Glomerular visceral epithelial cell (primary cell): ENCODE measurements around the gene UBR1.
"Not testable (repeated sequence)": the region's sequence is repeated elsewhere in the genome, so short reads cannot be mapped to it uniquely, and the experiment has no call there.

ENCODE experiments used
- DNase-seq: peaks from one replicate; pipeline ENCODE4 v3.0.0-alpha.2; 2016; ENCODE audit errors: extremely low spot score

The UBR1 gene

DNA sequence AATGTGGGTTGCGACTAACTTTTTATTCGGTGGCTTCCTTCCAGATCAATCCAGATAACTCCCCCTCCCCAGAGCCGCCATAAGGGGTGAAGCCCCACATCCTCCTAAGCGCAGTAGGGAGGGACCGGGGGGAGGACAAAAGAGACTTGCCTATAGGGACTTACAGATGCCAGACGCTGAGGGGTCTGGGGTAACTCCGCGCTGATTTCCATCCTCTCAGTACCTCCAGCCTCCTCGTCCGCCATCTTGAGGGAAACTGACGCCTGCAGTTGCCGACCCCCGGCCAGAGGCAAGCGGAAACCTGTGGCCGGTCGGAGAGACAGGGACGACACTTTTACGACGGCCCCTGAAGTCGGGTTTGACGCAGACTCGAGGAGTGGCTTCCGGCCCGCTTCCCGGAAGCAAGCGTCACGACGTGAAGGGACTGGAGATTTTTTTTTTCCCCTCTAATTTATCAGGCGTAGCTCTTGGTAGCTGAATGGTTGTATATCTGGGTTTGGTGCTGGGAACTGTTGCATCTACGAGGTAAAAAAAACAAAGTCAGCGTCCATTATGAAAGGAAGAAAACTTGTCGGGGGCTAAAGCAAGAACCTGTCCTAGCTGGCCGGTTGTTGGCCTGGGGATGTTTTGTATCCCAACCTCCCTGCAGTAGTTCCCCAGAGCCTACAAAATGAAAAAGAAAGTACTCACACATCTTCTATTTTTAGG is at the start of gene UBR1:
TSS of gene UBR1 (minus strand) at position 261 of the 708 bp plus-strand sequence. CDS start at position 245, 16 bp downstream.
- peak; percentile 87 for DNase-seq

DNA sequence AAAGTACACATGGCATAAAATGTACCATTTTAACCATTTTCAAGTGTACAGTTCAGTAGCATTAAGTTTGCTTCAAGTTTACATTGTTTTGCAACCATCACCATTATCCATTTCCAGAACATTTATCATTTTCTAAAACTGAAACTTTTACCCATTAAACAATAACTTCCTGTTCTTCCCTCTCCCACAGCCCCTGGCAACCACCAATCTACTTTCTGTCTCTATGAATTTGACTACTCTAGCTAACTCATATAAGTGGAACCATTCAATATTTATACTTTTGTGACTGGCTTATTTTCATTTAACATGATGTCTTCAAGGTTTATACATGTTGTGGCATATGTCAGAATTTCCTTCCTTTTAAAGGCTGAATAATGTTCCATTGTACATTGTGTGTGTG is 47.4 kb upstream of the UBR1 start:
- no peak for DNase-seq

DNA sequence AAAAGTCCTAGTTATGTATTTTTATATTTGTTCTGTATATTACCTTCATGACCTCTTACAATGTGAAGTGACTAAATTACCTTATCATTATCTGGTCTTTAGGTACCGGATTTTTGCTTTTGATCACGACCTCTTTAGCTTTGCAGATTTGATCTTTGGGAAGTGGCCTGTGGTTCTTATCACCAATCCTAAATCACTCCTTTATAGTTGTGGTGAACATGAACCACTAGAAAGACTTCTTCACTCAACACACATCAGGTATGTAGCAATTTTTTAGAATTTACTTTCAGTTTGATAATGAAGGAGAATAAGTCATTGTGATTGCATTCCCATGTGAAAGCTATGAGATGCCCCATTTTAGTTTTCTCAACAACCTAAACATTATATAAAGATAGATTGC is 45.9 kb upstream of the UBR1 start:
- DNase-seq = no peak

DNA sequence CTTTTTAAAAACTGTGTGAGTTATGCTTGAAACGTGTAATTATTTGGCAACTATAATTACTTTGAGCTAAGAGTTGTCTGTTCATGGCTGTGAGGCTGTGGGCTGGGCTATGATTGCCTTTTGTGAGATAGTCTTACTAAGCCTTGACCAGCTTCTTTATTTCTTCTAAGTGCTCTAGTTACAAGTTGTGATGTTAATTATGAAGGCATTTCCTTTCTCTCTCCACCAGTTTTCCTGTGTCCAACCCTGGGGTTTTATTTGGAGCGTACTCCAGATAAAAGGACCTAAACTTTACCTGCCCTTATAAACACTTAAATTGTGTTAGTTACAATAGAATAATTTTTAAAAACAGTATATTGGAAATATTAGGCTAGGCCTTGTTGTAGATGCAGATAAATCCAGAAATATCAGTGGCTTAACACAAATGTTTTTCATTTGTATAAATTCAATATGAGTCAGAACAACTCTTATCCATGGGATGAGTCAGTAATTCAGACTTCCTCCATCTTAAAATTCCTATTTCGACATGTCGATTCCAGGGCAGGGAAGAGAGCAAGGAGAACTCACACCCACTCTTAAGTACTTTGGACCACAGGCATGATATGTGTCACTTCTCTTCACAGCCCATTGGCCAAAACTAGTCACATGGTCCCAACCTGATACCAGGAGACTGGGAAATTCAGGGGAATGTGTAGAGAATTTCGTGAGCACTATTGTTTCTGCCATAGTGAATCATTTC is 44.5 kb upstream of the UBR1 start:
- peak; percentile 59 for DNase-seq

DNA sequence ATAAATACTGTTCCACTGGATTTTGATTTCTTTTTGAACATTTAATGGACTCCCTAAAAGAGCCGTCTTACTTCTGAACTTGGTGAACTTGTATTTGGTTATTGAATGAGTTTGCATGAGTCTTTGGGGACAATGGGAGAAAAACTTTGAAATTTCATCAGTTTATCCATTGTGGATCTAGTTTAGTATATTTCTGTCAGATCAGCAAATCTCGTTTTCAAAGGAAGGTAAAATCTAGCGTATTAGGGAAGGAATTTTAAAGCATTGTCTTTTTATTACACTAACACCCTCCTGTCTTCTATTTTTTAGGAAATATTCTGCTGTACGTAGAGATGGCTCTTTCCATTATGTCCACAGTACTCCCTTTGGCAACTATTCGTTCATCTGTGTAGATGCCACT is 40.3 kb upstream of the UBR1 start:
- DNase-seq = no peak

DNA sequence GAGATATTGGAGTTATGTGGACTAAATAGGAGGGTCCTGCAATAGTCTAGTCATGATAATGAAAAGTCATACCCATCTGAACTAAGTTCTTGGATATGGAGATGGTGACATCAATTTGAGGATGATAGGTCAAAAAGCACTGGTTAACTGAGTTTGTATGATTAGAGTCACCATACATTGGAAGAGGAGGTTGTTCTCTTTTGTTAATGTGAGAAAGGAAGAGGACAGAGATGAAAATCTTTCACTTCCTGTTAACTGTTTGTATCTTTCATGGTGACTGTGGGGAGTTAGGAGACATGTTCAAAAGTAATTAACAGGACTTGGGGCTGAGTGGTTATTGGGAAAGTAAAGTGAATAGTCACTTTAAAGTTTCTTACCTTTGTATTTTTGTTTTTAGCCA is 38.7 kb upstream of the UBR1 start:
- no peak for DNase-seq

DNA sequence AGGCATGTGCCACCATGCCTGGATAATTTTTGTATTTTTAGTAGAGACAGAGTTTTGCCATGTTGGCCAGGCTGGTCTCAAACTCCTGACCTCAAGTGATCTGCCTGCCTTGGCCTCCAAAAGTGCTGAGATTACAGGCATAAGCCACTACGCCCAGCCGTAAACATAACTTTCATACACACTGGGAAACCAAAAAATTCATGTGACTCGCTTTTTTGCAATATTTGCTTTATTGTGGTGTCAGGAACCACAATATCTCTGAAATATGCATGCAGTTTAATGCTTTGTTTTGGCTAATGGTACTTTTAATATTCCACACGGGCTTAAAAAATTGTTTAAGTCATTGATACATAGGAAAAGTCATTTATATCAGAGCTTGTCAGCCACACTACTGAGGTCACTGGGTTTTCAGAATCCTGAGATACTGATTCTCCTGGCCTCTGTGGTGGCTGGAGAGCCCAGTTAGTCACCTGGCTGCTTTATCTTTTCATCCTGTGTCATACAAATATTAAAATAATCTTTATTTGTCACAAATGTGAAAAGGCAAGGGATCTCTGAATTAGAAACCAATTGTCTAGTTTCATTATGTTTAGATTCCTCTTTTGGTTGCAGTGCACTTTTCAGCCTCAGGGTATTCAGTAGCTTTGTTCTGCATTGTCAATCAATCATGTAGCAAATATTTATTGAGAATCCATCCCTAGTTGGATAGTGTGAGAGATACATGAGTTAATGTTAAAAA is 37.5 kb upstream of the UBR1 start:
- DNase-seq = no peak

DNA sequence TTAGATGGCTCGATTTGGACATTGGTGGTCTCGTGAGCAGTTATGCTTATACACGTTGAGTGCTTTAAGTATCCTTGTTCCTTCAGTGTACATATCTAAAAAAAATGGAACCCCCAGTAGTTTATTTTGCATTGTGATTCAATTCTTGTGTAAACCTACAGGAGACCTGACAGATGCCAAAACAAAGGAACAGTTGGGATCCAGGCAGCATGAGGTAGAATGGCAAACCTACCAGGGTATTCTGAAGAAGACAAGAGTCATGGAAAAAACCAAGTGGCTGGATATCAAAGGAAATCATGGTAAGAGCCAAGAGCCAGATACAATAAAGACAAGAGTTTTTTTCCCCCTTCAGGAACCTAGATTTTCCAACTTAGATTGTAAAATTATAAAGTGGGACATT is 29.5 kb upstream of the UBR1 start:
- DNase-seq = no peak

DNA sequence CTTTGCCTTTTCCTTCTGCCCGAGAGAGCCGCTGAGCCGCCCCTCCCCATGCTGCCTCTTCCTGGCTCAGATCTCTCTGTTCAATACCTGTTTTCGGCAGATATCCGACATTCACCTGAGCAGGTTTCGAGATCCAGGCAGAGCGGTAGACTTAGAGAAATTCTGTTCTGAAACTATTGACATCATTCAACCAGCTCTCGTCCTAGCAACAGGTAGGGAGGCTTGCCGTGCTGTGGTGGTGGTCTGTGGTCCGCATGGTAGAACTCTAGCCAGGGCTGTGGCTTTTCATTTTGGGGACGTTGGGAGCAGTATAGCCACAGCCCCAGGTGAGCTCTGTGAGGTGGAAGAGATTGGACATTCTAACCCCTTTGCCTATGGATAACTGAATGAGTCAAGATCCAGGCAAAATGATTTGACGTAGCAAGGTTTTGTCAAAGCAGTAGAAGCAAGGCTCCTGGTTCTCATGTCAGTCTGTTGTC is 28.4 kb upstream of the UBR1 start:
- DNase-seq = no peak

DNA sequence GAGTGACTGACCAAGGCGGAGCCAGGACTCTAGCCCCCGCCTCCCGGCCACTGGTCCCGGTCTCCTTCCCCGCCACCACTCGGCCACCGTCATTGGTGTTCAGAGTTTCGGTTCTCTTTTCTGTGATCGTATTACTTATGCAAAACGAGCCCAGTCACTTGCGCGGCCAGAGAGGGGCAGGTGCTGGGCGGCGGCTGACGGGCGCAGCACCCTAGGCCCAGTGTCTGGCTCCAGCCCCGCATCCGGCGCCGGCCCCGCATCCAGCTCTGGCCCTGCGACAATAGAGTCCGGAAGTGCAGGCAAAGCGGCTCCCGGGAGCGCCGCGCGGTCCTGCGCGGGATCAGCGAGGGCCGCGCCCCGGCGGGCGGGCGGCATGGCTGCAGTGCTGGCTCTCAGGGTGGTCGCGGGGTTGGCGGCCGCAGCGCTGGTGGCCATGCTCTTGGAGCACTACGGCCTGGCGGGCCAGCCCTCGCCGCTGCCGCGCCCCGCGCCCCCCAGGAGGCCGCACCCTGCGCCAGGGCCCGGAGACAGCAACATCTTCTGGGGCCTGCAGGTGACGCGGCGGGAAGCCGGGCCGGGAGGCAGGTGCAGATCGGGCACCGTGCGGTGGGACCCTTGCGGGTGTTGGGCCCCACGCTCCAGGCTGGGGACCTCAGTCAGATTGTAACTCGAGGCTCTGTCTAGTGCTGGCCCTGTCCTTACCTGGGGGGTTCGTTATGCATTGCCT is 27.8 kb upstream of the UBR1 start, which contains the start of gene TMEM62:
TSS of gene TMEM62 (plus strand) at position 157 of the 727 bp plus-strand sequence. CDS start at position 374, 217 bp downstream.
- DNase-seq = peak; percentile 71

DNA sequence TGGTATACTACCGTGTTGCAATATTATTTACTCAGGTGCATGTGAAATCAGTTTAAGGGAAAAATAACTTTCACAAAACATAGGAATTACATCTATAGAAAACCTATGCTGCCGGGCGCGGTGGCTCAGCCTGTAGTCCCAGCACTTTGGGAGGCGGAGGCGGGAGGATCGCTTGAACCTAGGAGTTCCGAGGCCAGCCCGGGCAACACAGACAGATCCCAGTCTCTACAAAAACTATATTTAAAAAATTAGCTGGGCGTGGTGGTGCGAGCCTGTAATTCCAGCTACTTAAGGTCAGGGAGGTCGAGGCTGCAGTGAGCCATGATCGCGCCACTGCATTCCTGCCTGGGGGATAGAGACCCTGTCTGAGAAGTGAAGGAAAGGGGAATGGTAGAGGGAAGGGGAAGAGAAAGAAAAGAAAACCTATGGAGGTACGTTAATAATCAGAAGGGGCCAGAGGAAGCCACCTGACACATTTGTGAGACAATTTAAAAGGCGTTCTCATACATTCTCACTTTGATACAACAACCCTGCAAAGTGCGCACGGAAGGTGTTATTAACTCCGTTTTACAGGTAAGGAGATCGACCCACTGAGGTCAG is 27.1 kb upstream of the UBR1 start:
- DNase-seq = no peak

DNA sequence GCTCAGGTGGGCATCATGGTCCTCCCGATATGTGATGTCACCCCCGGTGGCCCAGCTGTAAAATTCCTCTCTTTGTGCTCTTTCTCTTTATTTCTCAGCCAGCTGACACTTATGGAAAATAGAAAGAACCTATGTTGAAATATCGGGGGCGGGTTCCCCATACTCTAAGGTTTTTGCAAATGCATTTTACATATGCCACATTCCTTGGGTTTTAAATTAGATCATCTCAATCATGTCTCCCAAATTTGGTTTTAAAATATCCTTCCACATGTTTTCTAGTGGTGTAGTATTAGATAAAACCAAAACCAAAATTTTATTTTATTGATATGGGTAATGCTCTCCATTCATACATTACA is 23.1 kb upstream of the UBR1 start:
- no peak for DNase-seq

DNA sequence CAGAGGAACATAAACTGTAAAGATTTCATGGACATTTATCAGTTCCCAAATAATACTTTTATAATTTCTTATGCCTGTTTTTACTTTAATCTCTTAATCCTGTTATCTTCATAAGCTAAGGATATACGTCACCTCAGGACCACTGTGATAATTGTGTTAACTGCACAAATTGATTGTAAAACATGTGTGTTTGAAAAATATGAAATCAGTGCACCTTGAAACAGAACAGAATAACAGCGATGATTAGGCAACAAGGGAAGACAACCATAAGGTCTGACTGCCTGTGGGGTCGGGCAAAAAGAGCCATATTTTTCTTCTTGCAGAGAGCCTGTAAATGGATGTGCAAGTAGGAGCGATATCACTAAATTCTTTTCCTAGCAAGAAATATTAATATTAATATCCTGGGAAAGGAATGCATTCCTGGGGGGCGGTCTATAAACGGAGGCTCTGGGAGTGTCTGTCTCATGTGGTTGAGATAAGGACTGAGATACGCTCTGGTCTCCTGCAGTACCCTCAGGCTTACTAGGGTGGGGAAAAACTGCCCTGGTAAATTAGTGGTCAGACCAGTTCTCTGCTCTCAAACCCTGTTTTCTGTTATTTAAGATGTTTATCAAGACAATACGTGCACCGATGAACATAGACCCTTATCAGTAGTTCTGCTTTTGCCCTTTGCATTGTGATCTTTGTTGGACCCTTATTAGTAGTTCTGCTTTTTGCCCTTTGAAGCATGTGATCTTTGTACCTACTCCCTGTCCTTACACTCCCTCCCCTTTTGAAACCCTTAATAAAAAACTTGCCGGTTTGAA is 22.5 kb upstream of the UBR1 start:
- DNase-seq = not testable (repeated sequence)

DNA sequence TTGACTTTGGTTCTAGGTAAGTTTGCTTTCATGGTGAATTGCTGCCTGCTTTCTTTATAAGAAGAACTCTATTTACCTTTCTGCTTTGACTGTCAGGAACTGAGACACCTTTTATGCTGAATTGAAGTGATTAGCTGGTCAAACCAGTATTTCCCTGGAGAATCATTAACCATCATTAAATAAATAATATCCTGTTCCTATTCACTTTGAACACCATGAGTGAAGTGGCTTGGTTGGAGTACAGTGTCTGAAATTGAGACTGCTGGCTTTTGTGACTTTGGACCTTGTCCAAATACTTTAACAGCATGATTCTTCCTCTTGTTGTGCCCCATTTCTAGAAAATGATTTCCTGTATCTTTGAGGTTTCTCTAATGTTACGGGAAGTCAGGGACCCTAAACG is 21.9 kb upstream of the UBR1 start:
- no peak for DNase-seq

DNA sequence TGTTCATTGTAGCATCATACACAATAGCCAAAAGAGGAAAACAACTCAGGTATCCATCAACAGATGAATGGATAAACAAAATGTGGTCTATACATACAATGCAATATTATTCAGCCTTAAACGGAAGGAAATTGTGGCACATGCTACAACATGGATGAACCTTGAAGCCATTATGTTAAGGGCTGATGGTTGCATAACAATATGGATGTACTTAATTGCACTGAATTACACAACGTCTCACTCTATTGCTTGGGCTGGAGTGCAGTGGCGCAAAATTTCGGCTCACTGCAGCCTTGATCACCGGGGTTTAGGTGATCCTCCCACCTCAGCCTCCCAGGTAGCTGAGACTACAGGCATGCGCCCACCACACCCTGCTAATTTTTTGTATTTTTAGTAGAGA is 20.5 kb upstream of the UBR1 start:
- no peak for DNase-seq

DNA sequence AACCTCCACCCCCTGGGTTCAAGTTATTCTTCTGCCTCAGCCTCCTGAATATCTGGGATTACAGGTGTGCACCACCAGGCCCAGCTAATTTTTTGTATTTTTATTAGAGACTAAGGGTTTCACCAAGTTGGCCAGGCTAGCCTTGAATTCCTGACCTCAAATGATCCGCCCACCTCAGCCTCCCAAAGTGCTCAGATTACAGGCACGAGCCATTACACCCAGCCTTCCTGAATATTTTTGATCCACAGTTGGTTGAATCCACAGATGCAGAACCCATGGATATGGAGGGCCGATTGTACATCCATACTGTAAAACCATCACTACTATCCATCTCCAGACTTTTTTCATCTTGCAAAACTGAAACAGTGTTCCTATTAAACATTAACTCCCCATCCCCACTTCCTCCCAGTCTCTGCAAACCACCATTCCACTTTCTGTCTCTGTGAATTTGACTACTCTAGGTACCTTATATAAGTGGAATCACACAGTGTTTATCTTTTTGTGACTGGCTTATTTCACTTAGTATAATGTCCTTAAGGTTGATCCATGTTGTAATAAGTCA is 19.3 kb upstream of the UBR1 start:
- peak; percentile 51 for DNase-seq

DNA sequence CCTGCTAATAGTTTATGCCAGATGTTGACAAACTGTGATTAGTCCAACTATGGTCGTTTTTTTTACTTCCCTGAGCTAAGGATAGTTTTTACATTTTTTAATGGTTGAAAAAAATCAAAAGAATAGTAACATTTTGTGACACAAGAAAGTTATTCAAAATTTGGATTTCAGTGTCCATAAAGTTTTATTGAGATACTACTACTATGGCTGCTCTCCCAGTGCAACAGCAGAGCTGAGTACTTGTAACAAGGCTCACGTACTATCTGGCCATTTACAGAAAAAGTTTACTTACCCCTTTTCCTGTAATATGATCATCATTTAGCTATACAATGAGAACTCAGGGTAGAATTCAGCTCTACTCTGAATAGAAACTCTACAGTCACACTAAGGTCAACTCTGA is 16.0 kb upstream of the UBR1 start:
- DNase-seq = no peak

DNA sequence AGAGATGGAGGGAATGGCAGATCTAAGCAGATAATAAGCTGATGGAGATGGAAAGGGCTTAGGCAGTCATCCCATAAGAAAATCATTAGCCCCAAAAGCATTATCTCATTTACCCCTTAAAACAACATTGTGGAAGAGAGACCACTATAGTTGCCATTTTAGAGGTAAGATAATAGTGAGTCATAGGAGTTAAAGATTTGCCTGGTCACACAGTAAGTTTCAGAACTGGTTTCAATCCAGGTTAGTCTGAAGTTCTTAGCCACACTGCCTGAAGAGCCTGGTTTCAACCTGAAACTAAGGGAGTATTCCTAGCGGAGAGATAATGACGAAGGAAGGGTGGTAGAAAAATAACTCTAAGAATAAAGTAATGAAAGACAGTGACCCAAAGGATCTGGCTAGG is 13.0 kb upstream of the UBR1 start:
- DNase-seq = peak; percentile 56

DNA sequence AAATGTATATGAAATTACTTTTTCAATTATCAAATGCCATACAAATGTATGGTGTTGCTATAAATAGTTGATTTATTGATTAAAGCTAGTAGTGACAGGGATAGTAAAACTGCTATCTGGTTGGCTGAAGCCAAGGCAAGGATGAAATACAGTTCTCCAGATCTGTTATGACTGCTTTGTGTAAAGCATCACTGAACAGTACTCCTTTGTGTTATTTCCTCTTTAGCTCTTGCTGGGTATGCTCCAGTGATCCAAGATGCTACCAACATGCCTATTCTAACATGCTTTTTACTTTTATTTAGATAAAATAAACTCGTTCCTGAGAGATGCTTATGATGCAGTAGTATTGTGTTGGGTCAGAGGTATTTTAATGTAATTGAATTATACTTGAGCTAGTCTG is 12.4 kb upstream of the UBR1 start:
- no peak for DNase-seq

DNA sequence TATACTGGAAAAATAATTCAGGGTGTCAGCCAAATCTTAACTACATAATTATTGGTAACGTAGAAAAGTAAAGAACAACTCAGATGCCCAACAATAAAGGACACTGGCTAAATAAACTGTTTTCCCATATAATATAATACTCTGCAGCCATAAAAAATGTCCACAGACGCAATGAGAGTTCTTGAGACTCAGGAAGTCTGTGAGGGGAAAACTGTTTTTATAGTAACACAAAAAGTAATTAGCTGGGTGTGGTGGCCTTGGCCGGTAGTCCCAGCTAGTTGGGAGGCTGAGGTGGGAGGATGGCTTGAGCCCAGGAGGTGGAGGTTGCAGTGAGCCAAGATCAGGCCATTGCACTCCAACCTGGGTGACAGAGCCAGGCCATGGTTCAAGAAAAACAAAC is 5.5 kb upstream of the UBR1 start:
- DNase-seq = no peak
